Epithelial cell of esophagus (primary cell): ENCODE data around the gene LRRC2.
"Not testable (repeated sequence)": the region's sequence is repeated elsewhere in the genome, so short reads cannot be mapped to it uniquely, and the experiment has no call there.

Experiments
- DNase-seq: peaks from one replicate; pipeline ENCODE4 v3.0.0; 2010; ENCODE audit warnings: low read depth
- H3K4me3 ChIP-seq: 2 replicates; pipeline ENCODE4 v1.5.1; 2011; ENCODE audit warnings: mild to moderate bottlenecking, low read length, control low read depth
- CTCF ChIP-seq: IDR thresholded peaks from 2 replicates; pipeline ENCODE4 v1.5.1; 2011; ENCODE audit warnings: low read depth, mild to moderate bottlenecking, low read length, control low read depth, inconsistent platforms; ENCODE audit not compliant: insufficient read depth; ENCODE audit errors: missing control alignments

LRRC2 gene

GRCh38 chr3:46500656-46501635 lies 65.2 kb downstream of the LRRC2 start:
- no peak overlapping the region for H3K4me3 ChIP-seq
- peak; percentile 16 for DNase-seq
- no peak for TF ChIP-seq CTCF

- H3K4me3 ChIP-seq = no peak overlapping the region
- no peak for DNase-seq
- no peak for TF ChIP-seq CTCF
Observed at GRCh38 chr3:46498916-46499519, 67.1 kb downstream of the LRRC2 start.

- DNase-seq = no peak
- no peak for TF ChIP-seq CTCF
- H3K4me3 ChIP-seq = no peak within 1 kb of the TSS
Observed at GRCh38 chr3:46497556-46498265, 68.4 kb downstream of the LRRC2 start, which contains the start of gene RTP3. Gene RTP3, plus strand, starts transcription at chr3:46497976. Its CDS starts 87 bp downstream, at chr3:46498063.

GRCh38 chr3:46496746-46497555 lies 69.2 kb downstream of the LRRC2 start:
- DNase-seq = peak; percentile 36
- H3K4me3 ChIP-seq = no peak overlapping the region
- peak; percentile 39 for TF ChIP-seq CTCF

GRCh38 chr3:46495901-46496456 lies 70.1 kb downstream of the LRRC2 start:
- peak; percentile 56 for DNase-seq
- no peak for TF ChIP-seq CTCF
- H3K4me3 ChIP-seq = no peak overlapping the region

- H3K4me3 ChIP-seq, DNase-seq: not testable (repeated sequence)
Observed at GRCh38 chr3:46494491-46494890, 71.6 kb downstream of the LRRC2 start.
